ENCODE results near the gene SAMD1.

Gene SAMD1

GRCh38 chr19:14088634-14089411 is 1.7 kb downstream of the SAMD1 start:
- no peak for DNase-seq

- no peak for DNase-seq
These were observed 4.5 kb downstream of the SAMD1 start for GRCh38 chr19:14086098-14086497.

GRCh38 chr19:14085309-14085995 is 5.1 kb downstream of the SAMD1 start, which contains the start of gene C19orf67:
C19orf67 (minus strand) TSS chr19:14085783; CDS start chr19:14085627, 156 bp downstream.
- no peak for DNase-seq

GRCh38 chr19:14082675-14082960 is 7.9 kb downstream of the SAMD1 start:
- DNase-seq = no peak

- DNase-seq = no peak
These were observed 8.5 kb downstream of the SAMD1 start for GRCh38 chr19:14081797-14082674.

GRCh38 chr19:14080887-14081796 is 9.4 kb downstream of the SAMD1 start:
- DNase-seq = peak; percentile 98

GRCh38 chr19:14078411-14078810 is 12.1 kb downstream of the SAMD1 start:
- no peak for DNase-seq

GRCh38 chr19:14073925-14074838 is 16.4 kb downstream of the SAMD1 start:
- no peak for DNase-seq

GRCh38 chr19:14073261-14073924 is 17.2 kb downstream of the SAMD1 start:
- DNase-seq = peak; percentile 51

GRCh38 chr19:14072535-14073260 is 17.9 kb downstream of the SAMD1 start, which contains the start of gene MISP3:
MISP3 (plus strand) TSS chr19:14072786; CDS start chr19:14073310, 524 bp downstream.
- peak; percentile 34 for DNase-seq

GRCh38 chr19:14070268-14071050 is 20.1 kb downstream of the SAMD1 start:
- no peak for DNase-seq

GRCh38 chr19:14066134-14066533 is 24.4 kb downstream of the SAMD1 start:
- DNase-seq = no peak

GRCh38 chr19:14063105-14063504 is 27.4 kb downstream of the SAMD1 start:
- no peak for DNase-seq

- no peak for DNase-seq
These were observed 28.0 kb downstream of the SAMD1 start for GRCh38 chr19:14062558-14062855.

GRCh38 chr19:14061751-14062557 is 28.6 kb downstream of the SAMD1 start, which contains the start of gene PALM3:
PALM3 (minus strand) TSS chr19:14062076; CDS start chr19:14061980, 96 bp downstream.
- no peak for DNase-seq

- DNase-seq = no peak
These were observed 29.3 kb downstream of the SAMD1 start for GRCh38 chr19:14061081-14061749.

GRCh38 chr19:14059652-14060155 is 30.8 kb downstream of the SAMD1 start:
- no peak for DNase-seq

All from NCI-H2029 (cell line).